ENCODE data around the gene ACHE. TPM values are rescaled to one million over a fixed set of nuclear protein-coding genes. Genes with fewer than 3 reads are reported as not detected.

Gene ACHE
- total RNA-seq, 1 experiment from 2014 or later: 3.2 TPM

DNA sequence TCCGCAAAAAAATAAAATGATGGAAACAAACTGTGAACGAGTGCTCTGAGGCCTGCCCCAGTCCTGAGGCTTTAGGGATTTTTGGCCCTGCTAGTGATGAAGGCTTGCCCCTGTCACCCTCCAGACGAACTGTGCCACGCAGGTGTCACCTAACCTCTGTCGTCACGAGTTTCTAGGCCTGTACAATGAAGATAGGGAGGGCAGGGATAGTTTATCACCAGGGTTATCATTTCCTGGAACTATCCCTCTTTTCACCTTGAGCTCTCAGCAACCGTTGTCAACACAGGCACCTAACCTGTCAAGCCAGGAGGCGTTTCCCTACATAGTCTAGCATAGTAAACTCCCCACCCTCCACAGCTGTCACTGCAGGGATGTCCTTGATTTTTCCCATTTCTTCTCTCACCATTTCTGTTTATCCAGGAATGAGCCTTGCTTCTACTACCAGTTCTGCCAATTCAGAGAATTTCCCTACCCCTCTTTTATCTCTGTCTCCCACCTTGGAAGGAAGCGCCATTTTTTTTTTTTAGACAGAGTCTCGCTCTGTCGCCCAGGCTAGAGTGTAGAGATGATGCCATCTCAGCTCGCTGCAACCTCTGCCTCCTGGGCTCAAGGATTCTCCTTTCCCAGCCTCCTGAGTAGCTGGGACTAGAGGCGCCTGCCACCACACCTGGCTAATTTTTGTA, 2.2 kb upstream of the ACHE start:
- Mint-ChIP-seq H3K27me3 (ENCODE audit: unreplicated experiment) (peaks cover 23% of the 10 kb centered on the region), H3K36me3 (ENCODE audit: insufficient read depth, unreplicated experiment) (peaks cover 15% of the 10 kb centered on the region), H3K4me1 (ENCODE audit: low read depth, unreplicated experiment) (peaks cover 7% of the 10 kb centered on the region), H3K4me3 (ENCODE audit: low read depth, unreplicated experiment) (no peak overlapping the region), H3K9me3 (ENCODE audit: low read depth, unreplicated experiment) (no peaks in the 10 kb centered on the region), H3K27ac (ENCODE audit: unreplicated experiment) (no peak overlapping the region)
- intact Hi-C loops (cut with micrococcal nuclease; ENCODE audit: unreplicated experiment): loop anchor here (1.0 to 10.0 kb wide), 2 partner anchors 67 to 161 kb away; partner anchors contain the start of gene MUC12
- TF ChIP-seq, protein P1, sequence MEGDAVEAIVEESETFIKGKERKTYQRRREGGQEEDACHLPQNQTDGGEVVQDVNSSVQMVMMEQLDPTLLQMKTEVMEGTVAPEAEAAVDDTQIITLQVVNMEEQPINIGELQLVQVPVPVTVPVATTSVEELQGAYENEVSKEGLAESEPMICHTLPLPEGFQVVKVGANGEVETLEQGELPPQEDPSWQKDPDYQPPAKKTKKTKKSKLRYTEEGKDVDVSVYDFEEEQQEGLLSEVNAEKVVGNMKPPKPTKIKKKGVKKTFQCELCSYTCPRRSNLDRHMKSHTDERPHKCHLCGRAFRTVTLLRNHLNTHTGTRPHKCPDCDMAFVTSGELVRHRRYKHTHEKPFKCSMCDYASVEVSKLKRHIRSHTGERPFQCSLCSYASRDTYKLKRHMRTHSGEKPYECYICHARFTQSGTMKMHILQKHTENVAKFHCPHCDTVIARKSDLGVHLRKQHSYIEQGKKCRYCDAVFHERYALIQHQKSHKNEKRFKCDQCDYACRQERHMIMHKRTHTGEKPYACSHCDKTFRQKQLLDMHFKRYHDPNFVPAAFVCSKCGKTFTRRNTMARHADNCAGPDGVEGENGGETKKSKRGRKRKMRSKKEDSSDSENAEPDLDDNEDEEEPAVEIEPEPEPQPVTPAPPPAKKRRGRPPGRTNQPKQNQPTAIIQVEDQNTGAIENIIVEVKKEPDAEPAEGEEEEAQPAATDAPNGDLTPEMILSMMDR (IDR thresholded peaks at IDR 0.05; ENCODE audit: unreplicated experiment): no peak
- BruUV-seq (replicated peaks): no TSS peak
- CTCF ChIA-PET: interaction anchor here (0.7 kb wide), 1 partner anchor 281 kb away, joined by 3 read pairs; no protein-coding TSS in a partner anchor
- no peak for DNase-seq

DNA sequence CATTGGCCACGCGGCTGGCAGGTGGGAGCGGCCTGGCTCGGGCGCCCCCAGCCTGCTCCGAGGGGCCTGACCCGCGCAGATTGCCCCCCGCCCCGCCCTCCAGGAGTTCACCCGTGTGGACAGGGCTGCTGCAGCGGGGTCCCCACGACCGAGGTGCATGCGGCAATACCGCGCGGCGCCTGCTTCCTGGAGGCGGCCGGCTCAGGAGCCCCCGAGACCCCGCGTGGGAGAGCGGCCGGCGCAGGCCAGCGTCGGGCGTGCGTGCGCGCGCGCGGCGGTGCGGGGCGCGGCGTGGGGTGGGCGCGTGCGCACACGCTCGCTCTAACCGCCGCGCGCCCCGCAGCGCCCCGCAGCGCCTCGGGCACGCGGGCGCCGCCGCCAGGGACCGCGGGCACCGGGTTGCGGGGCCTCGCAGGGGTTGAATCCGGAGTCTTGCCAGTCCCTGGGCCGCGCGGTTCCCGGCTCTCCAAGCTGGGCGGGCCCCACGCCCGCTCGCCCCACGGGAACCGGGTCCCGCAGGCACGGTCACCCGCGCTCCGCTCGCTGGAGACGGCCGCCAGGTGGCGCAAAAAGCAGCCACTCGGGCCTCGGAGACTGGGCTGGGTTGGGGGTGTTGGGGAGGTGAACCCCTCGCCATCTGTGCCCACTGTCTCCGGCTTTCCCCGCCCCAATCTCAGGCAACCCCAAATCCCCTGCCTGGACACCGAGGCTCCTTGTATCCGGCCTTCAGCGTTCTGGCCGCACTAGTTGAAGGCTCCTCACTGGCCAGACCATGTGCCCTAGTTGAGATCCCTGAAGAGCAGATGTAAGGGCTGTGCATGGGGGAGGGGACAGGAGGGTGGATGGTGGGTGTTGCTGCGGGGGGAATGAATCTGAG, 1.3 kb upstream of the ACHE start:
- Mint-ChIP-seq H3K4me1 (ENCODE audit: low read depth, unreplicated experiment) (peaks cover 9% of the 10 kb centered on the region), H3K4me3 (ENCODE audit: low read depth, unreplicated experiment) (peak overlapping the region; percentile 71)
- CTCF ChIA-PET: no interaction called here

DNA sequence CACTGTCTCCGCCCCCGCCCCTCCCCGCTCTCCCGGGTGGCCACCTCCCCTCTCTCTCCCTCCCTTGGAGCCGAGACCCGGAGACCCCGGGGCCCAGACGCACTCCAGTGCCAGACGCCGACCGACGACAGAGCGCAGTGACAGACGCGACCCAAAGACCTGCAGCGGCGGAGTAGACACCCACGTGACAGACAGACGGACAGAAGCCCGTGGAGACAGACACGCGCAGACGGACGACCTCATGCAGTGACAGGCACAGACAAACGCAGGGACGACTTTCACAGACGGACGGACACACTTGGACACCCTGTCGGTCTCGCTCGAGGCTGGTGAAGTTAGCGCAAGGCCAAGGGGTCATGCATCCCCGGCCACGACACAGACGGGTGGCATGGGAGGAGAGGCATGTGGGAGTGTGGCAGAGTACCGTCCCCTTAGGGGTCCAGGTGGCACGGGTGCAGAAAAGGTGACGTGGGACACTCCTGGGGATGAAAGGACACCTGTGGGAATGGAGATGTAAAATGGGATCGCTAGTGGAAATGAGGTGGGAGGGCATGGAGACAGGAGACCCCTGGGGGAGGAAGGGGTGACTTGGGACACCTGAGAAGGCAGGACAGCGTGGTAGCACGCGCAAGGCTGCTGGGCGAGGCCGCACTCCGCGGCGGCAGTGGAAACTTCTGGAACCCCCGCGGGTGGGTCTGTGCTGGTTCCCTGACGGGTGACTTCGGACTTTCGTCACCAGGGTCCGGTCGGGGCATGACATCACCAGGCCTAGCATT, 456 bp upstream of the ACHE start:
- Mint-ChIP-seq H3K4me1 (ENCODE audit: low read depth, unreplicated experiment) (peaks cover 17% of the 10 kb centered on the region), H3K9me3 (ENCODE audit: low read depth, unreplicated experiment) (no peaks in the 10 kb centered on the region), H3K27me3 (ENCODE audit: unreplicated experiment) (peaks cover 23% of the 10 kb centered on the region), H3K27ac (ENCODE audit: unreplicated experiment) (peak overlapping the region; percentile 68), H3K36me3 (ENCODE audit: insufficient read depth, unreplicated experiment) (peaks cover 15% of the 10 kb centered on the region), H3K4me3 (ENCODE audit: low read depth, unreplicated experiment) (peak overlapping the region; percentile 71)
- intact Hi-C loops (cut with micrococcal nuclease; ENCODE audit: unreplicated experiment): loop anchor here (10.0 kb wide), 1 partner anchor 69 kb away; the partner anchor contains the start of gene MUC12
- TF ChIP-seq, protein P1 (IDR thresholded peaks at IDR 0.05; ENCODE audit: unreplicated experiment): no peak
- peak; percentile 37 for DNase-seq
- CTCF ChIA-PET: no interaction called here
- no TSS peak for BruUV-seq (replicated peaks)

More for the DNA sequence above, 1.3 kb upstream of the ACHE start:
- TF ChIP-seq, protein P1 (IDR thresholded peaks at IDR 0.05; ENCODE audit: unreplicated experiment): peak; percentile 70
- DNase-seq: peak; percentile 49
- H3K36me3 Mint-ChIP-seq (ENCODE audit: insufficient read depth, unreplicated experiment): peaks cover 15% of the 10 kb centered on the region
- BruUV-seq (replicated peaks): no TSS peak
- peaks cover 23% of the 10 kb centered on the region for H3K27me3 Mint-ChIP-seq (ENCODE audit: unreplicated experiment)
- intact Hi-C loops (cut with micrococcal nuclease; ENCODE audit: unreplicated experiment): loop anchor here (1.0 to 10.0 kb wide), 2 partner anchors 68 to 162 kb away; partner anchors contain the start of gene MUC12
- H3K27ac Mint-ChIP-seq (ENCODE audit: unreplicated experiment): no peak overlapping the region
- H3K9me3 Mint-ChIP-seq (ENCODE audit: low read depth, unreplicated experiment): no peaks in the 10 kb centered on the region
